Stimulated activated CD4-positive, alpha-beta T cell treated with anti-CD3 and anti-CD28 coated beads, Interleukin-15, amount 100 ng/mL, for 24 hours (primary cell): Measurements from ENCODE around the gene MICU2.
"Not testable (repeated sequence)": the region's sequence is repeated elsewhere in the genome, so short reads cannot be mapped to it uniquely, and the experiment has no call there.

Source experiments
- DNase-seq: peaks from one replicate; pipeline ENCODE4 v3.0.0-alpha.2; 2020

The MICU2 gene

GRCh38 chr13:21590665-21591456, 13.1 kb downstream of the MICU2 start:
- not testable (repeated sequence) for DNase-seq

DNA sequence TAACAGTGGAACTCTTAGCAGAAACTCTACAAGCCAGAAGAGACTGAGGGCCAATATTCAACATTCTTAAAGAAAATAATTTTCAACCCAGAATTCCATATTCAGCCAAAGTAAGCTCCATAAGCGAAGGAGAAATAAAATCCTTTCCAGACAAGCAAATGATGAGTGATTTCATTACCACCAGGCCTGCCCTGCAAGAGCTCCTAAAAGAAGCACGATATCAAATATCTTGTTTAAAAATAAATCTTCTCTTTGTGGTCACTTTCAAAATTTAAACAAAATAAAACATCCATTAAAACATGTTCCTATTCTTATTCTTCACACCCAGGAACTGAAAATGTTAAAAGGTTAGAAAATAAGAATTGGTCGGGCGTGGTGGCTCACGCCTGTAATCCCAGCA, 13.7 kb downstream of the MICU2 start:
- DNase-seq: no peak

DNA sequence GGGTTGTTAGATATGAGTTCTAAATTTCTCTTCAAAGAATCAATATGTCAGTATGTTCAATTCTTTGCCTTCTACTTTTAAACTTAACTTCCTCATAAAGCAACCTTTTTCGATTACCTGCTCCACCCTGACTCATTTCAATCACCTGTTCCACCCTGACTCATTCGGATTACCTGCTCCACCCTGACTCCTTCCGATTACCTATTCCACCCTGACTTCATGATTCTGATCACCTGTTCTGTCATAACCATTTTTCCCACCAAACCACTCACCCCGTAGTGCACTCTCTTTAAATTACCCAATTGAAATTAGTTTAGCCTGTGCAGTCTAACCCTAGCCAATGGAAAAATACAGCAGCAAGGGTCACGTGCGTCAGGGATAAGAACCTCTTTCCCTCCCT, 14.5 kb downstream of the MICU2 start:
- DNase-seq: not testable (repeated sequence)

DNA sequence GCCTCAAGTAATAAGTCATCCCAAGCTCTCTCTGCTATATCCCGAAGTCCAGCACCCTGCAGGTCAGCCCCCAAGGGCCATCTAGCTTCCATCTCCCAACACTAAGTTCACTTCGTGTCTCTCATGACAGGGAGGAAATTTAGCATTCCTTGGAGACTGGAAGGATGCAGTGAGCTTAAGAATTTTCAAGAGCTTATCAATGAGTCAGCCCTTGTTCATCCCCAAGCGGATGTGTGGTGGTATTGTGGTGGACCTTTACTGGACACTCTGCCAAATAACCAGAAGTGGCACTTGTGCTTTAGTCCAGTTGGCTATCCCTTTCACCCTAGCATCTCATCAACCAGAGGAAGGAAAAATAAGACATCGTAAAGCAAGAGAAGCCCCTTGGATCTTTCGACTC, 15.6 kb downstream of the MICU2 start:
- DNase-seq: not testable (repeated sequence)

- DNase-seq: no peak
Measured at GRCh38 chr13:21584973-21585592, 18.9 kb downstream of the MICU2 start.

GRCh38 chr13:21583478-21583877, 20.5 kb downstream of the MICU2 start:
- DNase-seq: no peak

- no peak for DNase-seq
Measured at GRCh38 chr13:21580736-21581135, 23.2 kb downstream of the MICU2 start.

DNA sequence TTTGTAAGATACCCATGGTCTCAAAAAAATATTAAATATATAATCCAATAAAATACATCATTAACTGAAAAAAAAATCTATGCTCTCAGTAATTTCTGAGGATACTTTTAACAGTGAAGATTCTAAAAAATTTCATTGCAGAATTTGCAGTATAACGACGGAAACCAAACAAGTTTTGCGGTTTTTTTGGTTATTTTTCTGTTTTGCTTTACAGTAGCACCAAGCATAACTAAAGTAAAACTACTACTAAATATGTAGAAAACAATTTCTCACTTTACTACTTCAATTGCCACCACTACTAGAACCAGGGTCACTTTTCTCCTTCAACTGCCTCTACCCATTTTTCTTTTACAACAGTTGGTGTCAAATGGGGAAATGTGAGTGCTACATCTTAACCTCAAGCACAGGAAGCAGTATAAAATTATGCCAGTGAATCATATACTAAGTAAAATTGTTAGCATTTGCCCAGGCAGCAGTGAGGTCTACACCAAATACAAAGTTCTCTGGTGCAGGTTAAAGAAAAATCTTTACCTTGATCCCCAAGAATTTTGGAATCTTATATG, 24.1 kb downstream of the MICU2 start:
- DNase-seq: no peak

GRCh38 chr13:21578748-21579147, 25.2 kb downstream of the MICU2 start:
- no peak for DNase-seq

- DNase-seq: no peak
Measured at GRCh38 chr13:21576426-21576825, 27.5 kb downstream of the MICU2 start.

DNA sequence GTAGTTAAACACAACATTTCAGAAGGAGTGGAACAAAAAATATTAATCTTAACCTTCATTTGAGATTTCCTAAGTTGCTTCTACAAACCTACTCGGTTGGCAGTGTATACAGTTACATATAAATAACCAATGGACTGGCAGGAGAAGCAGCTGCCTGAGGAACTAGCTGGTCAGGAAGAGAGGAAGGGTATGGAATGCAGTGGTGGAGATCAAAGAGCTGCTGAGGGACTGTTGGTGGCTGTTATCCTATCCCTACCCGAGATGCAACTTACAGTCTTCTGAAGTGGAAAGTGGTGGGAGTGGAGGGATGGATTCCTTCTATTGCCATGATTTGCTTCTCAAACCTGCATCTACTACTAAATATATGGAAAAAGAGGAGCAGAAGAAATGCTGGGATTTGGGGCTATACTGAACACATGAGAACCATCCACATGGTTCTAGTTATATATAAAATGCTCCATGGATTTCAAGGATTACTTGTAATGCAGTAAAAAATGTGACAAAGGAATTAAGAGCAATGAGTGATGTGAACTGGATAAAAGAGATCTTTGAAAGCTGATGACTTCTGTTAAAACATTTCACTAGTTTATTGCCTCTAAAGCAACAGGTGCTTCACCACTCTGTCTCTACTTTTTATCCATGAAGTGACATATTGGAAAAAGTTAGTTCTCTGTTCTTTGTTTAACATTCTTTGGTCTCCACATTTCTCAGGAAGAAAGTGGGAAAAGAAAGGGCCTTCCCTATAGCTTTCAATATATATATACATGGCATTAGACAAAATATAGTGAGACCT, 29.9 kb downstream of the MICU2 start:
- no peak for DNase-seq

GRCh38 chr13:21569686-21570085, 34.3 kb downstream of the MICU2 start:
- DNase-seq: no peak

- no peak for DNase-seq
Measured at GRCh38 chr13:21568854-21569253, 35.1 kb downstream of the MICU2 start.

DNA sequence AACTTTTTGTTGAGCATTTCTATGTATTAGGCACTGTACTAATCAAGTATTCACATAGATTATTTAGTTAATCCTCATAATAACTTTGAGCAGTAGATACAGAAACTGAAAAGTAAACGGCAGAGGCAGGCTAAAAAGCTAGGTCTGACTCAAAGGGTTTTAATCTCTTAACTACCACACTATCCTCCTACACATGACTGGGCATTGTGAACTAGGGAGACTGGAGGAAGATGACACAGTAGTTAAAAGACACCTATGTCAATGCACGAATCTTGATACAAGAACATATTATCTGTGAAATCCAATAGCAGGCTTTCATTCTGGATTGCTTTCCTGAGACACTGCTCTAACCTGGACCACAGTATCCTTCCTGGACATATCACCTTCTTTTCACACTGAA, 36.3 kb downstream of the MICU2 start:
- no peak for DNase-seq

- DNase-seq: no peak
Measured at GRCh38 chr13:21557995-21558394, 46.0 kb downstream of the MICU2 start.

GRCh38 chr13:21556051-21556450, 47.9 kb downstream of the MICU2 start:
- DNase-seq: no peak

- not testable (repeated sequence) for DNase-seq
Measured at GRCh38 chr13:21553261-21553660, 50.7 kb downstream of the MICU2 start.

DNA sequence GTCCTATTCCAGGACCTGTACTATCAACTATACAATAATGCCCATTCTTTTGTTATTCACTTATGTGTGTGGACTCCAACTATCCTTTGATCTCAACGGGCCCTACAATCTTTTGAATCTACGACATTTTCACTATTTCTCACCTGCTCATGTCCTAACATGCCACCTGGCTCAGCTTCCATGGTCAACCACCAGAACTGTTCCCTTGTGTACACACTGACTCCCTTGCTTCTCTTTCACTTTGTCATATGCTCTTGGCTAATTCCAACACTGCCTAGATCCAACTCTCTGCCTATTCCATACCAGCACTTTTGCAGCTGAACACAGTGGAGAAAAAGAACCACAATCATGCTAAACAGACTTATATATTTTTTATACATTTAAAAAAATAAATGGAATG, 53.1 kb downstream of the MICU2 start:
- DNase-seq: no peak

DNA sequence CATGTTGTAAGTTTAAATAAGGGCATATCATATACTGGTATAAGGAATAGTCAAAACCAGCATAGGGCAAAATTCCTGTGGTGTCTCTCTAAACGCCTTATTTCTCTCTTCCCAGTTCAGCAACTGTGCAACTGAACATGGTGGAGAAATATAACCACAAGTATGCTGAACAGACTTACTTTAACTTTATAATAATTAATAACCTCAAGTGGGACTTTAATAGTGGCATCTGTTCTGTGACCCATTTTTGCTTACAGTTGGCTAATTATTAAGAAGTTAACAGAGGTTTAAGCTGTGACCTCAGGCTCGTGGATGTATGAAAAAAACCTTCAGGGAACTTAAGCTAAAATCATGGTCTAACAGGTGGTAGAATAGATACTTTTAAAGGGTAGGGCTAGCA, 54.3 kb downstream of the MICU2 start:
- DNase-seq: no peak

DNA sequence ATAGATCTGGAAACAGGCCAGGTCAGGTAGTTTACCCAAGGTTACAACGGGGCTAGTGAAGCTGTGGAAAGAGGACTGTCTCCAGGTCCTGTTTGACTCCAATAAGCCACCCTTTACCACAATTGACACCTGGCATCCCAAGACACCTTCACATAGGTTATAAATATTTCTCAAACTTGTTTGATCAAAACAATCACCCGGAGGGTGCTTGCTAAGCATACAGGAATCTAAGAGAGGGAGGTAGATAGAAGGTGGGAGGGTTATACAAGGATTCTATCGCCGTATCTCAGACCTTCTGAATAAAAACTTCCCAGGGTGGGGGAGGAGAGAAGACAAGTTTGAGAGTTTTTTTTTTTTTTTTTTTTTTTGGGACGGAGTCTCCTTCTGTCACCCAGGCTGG, 55.4 kb downstream of the MICU2 start:
- no peak for DNase-seq

- DNase-seq: no peak
Measured at GRCh38 chr13:21546372-21546771, 57.6 kb downstream of the MICU2 start.

- DNase-seq: no peak
Measured at GRCh38 chr13:21544515-21544914, 59.5 kb downstream of the MICU2 start.

DNA sequence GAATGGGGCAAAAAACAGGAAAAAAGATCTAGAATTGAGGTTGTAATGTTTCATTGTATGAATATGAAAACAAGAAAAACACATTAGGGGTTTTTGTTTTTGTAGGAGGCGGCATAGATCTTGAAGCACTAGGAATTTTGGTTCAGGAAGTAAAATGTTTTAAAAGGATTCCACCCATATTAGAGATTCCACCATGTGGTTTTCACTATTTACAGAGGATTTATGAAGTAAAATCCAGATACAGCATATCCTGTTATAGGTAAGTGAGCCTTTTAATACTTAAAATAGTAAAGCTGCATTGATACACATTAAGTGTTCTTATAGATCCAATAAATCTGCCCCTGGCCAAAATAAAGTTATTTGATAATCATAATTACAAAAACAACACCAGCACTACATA, 61.4 kb downstream of the MICU2 start:
- no peak for DNase-seq

- no peak for DNase-seq
Measured at GRCh38 chr13:21541980-21542379, 62.0 kb downstream of the MICU2 start.
